ENCODE results near the gene EEF1G. TPM values are rescaled to one million over a fixed set of nuclear protein-coding genes. Genes with fewer than 3 reads are reported as not detected.
A peak's percentile ranks its signal among the peaks of the same experiment; 100 is the strongest.

The EEF1G gene
- total and polyA plus RNA-seq, 4 donors = 941 to 1,160 (median 1,086) TPM

- Histone ChIP-seq H3K9me3 (ENCODE audit: control insufficient read depth in 4 of 4, insufficient read depth in 3 of 4, low read length in 3 of 4) (no peaks in the 10 kb centered on the region), H3K27me3 (ENCODE audit: control insufficient read depth in 3 of 3, insufficient read depth in 3 of 3, low read length in 2 of 3) (no peaks in the 10 kb centered on the region), H3K4me1 (ENCODE audit: control insufficient read depth in 5 of 5, insufficient read depth in 5 of 5, low read length in 5 of 5) (peaks cover 0 to 24% (median 12%) of the 10 kb centered on the region in 5 donors), H3K27ac (ENCODE audit: low read depth in 1 of 2, low read length in 1 of 2) (peak overlapping the region; percentile 25 to 91), H3K4me3 (no peak overlapping the region), H3K36me3 (ENCODE audit: control insufficient read depth in 4 of 4, insufficient read depth in 4 of 4, low read length in 4 of 4) (peaks cover 2 to 27% (median 19%) of the 10 kb centered on the region in 4 donors), H3K9ac (ENCODE audit: insufficient read depth in 1 of 2, low read length in 2 of 2) (no peak overlapping the region)
- ATAC-seq (ENCODE audit: insufficient read depth, low FRiP score) (no peak), DNase-seq (peak; percentile 40 to 76 (median 53))
- TF ChIP-seq CTCF (IDR thresholded peaks at IDR 0.05; ENCODE audit: control extremely low read depth, extremely low read depth) = no peak
- 56 to 60% methylated on average over 12 of the region's 12 CpGs for WGBS, 2 donors
These were observed 3.5 kb upstream of the EEF1G start for GRCh38 chr11:62577046-62577714.

- Histone ChIP-seq H3K4me1 (ENCODE audit: control insufficient read depth in 5 of 5, insufficient read depth in 5 of 5, low read length in 5 of 5) (peaks cover 0 to 24% (median 15%) of the 10 kb centered on the region in 5 donors), H3K4me3 (no peak overlapping the region), H3K27ac (ENCODE audit: low read depth in 1 of 2, low read length in 1 of 2) (peak overlapping the region; percentile 13 to 91)
These were observed 2.1 kb upstream of the EEF1G start for GRCh38 chr11:62575837-62576236.

GRCh38 chr11:62575156-62575555, 1.5 kb upstream of the EEF1G start:
- Histone ChIP-seq H3K4me3 (no peak overlapping the region), H3K27me3 (ENCODE audit: control insufficient read depth in 3 of 3, insufficient read depth in 3 of 3, low read length in 2 of 3) (no peaks in the 10 kb centered on the region), H3K4me1 (ENCODE audit: control insufficient read depth in 5 of 5, insufficient read depth in 5 of 5, low read length in 5 of 5) (peaks cover 0 to 24% (median 15%) of the 10 kb centered on the region in 5 donors), H3K27ac (ENCODE audit: low read depth in 1 of 2, low read length in 1 of 2) (peak overlapping the region; percentile 91 to 92), H3K9ac (ENCODE audit: insufficient read depth in 1 of 2, low read length in 2 of 2) (peak overlapping the region in 1 of 2 donors; percentile 81), H3K9me3 (ENCODE audit: control insufficient read depth in 4 of 4, insufficient read depth in 3 of 4, low read length in 3 of 4) (no peaks in the 10 kb centered on the region), H3K36me3 (ENCODE audit: control insufficient read depth in 4 of 4, insufficient read depth in 4 of 4, low read length in 4 of 4) (peaks cover 2 to 34% (median 26%) of the 10 kb centered on the region in 4 donors)
- no peak for ATAC-seq (ENCODE audit: insufficient read depth, low FRiP score)
- WGBS, 2 donors = 52 to 60% methylated on average over 16 to 17 of the region's 17 CpGs
- no peak for DNase-seq
- TF ChIP-seq CTCF (IDR thresholded peaks at IDR 0.05; ENCODE audit: control extremely low read depth, extremely low read depth) = no peak

More at GRCh38 chr11:62575837-62576236, 2.1 kb upstream of the EEF1G start:
- no peak overlapping the region for H3K9ac ChIP-seq (ENCODE audit: insufficient read depth in 1 of 2, low read length in 2 of 2)
- DNase-seq (no peak), ATAC-seq (ENCODE audit: insufficient read depth, low FRiP score) (no peak)
- H3K27me3 ChIP-seq (ENCODE audit: control insufficient read depth in 3 of 3, insufficient read depth in 3 of 3, low read length in 2 of 3) = no peaks in the 10 kb centered on the region
- TF ChIP-seq CTCF (IDR thresholded peaks at IDR 0.05; ENCODE audit: control extremely low read depth, extremely low read depth) = no peak
- WGBS, 2 donors = 84 to 89% methylated on average over 14 of the region's 14 CpGs
- H3K9me3 ChIP-seq (ENCODE audit: control insufficient read depth in 4 of 4, insufficient read depth in 3 of 4, low read length in 3 of 4) = no peaks in the 10 kb centered on the region
- H3K36me3 ChIP-seq (ENCODE audit: control insufficient read depth in 4 of 4, insufficient read depth in 4 of 4, low read length in 4 of 4) = peaks cover 2 to 28% (median 24%) of the 10 kb centered on the region in 4 donors
